Measurements from ENCODE around the gene RASGRF2. TPM values are rescaled to one million over a fixed set of nuclear protein-coding genes. Genes with fewer than 3 reads are reported as not detected.

The RASGRF2 gene
- polyA plus RNA-seq, 4 donors, result 0.54 to 3.0 (median 1.5) TPM

DNA sequence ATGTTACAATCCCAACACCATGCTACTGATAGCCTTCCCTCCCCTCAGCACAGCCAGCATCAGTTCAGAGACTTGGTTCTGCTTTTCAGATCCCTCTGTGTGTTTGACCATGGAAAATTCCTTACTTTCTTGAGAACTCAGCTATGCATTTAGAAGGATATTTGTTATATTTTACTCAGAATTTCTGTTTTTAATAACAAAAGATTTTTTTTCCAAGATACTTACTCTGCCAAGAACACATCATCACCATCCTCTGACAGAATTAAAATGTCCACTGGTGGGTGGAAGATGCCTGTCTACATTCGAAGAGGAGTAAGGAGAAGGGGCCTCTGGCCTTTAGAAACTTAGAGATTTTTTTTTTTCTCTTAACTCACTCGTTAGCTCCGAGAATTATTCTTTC lies 216.9 kb downstream of the RASGRF2 start:
- FAIRE-seq (no peak), DNase-seq (no peak)
- H3K27ac ChIP-seq (ENCODE audit: low read depth in 1 of 3, low read length in 2 of 3), result no peak overlapping the region
- WGBS, 3 donors, result 80 to 88% (median 83%) methylated on average over 3 of the region's 3 CpGs
- no peaks in the 10 kb centered on the region for H3K36me3 ChIP-seq (ENCODE audit: control insufficient read depth in 3 of 3, insufficient read depth in 2 of 3, low read depth in 1 of 3, low read length in 3 of 3)
- H3K4me1 ChIP-seq (ENCODE audit: control insufficient read depth in 3 of 3, insufficient read depth in 2 of 3, low read depth in 1 of 3, low read length in 2 of 3), result no peaks in the 10 kb centered on the region
- H3K4me3 ChIP-seq (ENCODE audit: low read depth in 1 of 3, low read length in 3 of 3), result no peak overlapping the region
- H3K9me3 ChIP-seq (ENCODE audit: control insufficient read depth in 2 of 2, insufficient read depth in 1 of 2, low read depth in 1 of 2, low read length in 1 of 2), result no peaks in the 10 kb centered on the region
- H3K27me3 ChIP-seq (ENCODE audit: control insufficient read depth in 3 of 3, insufficient read depth in 3 of 3, low read length in 3 of 3), result no peaks in the 10 kb centered on the region

DNA sequence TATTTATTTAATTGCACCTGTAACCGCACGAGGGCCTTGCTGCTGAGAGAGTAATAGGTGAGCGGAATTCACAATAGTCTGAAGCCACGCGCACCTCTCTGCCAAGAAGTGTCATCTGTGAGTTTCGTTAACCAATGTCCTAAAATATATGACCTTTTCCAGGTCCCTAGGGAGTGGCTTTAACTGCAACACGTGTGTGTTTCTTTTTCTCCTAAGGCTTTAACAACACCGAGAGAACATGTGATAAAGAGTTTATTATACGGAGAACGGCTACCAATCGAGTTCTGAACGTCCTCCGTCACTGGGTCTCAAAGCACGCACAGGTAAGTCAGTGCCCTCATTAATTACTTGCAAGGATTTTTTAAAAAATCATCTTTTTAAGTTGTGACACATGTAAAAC lies 219.8 kb downstream of the RASGRF2 start:
- DNase-seq, result no peak
- 85 to 88% (median 88%) methylated on average over 14 of the region's 14 CpGs for WGBS, 3 donors
- Histone ChIP-seq H3K27me3 (ENCODE audit: control insufficient read depth in 3 of 3, insufficient read depth in 3 of 3, low read length in 3 of 3) (no peaks in the 10 kb centered on the region), H3K4me1 (ENCODE audit: control insufficient read depth in 3 of 3, insufficient read depth in 2 of 3, low read depth in 1 of 3, low read length in 2 of 3) (no peaks in the 10 kb centered on the region), H3K9me3 (ENCODE audit: control insufficient read depth in 2 of 2, insufficient read depth in 1 of 2, low read depth in 1 of 2, low read length in 1 of 2) (no peaks in the 10 kb centered on the region), H3K36me3 (ENCODE audit: control insufficient read depth in 3 of 3, insufficient read depth in 2 of 3, low read depth in 1 of 3, low read length in 3 of 3) (no peaks in the 10 kb centered on the region), H3K27ac (ENCODE audit: low read depth in 1 of 3, low read length in 2 of 3) (no peak overlapping the region), H3K4me3 (ENCODE audit: low read depth in 1 of 3, low read length in 3 of 3) (no peak overlapping the region)
- FAIRE-seq, result no peak

DNA sequence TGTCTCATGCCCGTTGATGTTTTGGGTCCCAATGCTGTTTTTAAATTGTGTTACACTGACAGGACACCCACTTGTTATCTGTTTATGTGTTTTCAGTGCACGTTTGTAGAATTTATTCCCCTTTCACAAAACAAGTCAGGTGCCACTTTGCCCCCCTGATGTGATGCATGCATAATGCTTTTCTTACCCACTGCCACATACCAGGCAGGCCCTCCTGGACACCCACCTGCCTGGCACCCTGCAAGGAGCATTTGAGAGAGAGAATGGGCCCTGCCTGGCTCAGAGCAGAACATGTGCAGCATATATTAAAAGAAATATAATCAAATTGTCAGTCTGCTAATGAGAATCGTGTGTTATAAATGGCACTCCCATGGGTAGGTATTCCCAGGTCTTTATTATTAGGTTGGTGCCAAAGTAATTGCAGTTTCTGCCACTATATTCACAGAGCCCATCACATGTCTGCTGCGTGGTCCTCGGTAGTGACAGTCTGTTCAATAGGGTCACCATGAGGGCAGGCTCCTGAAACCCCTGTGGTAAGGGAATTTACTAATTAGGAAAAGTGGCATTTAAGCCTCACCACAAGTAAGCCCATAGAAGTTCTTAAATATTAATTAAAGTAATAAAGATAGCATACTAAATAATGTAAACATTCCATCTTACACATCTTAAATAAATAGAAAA lies 220.8 kb downstream of the RASGRF2 start:
- DNase-seq (no peak), FAIRE-seq (no peak)
- Histone ChIP-seq H3K4me3 (ENCODE audit: low read depth in 1 of 3, low read length in 3 of 3) (no peak overlapping the region), H3K4me1 (ENCODE audit: control insufficient read depth in 3 of 3, insufficient read depth in 2 of 3, low read depth in 1 of 3, low read length in 2 of 3) (no peaks in the 10 kb centered on the region), H3K27me3 (ENCODE audit: control insufficient read depth in 3 of 3, insufficient read depth in 3 of 3, low read length in 3 of 3) (no peaks in the 10 kb centered on the region), H3K27ac (ENCODE audit: low read depth in 1 of 3, low read length in 2 of 3) (no peak overlapping the region), H3K36me3 (ENCODE audit: control insufficient read depth in 3 of 3, insufficient read depth in 2 of 3, low read depth in 1 of 3, low read length in 3 of 3) (no peaks in the 10 kb centered on the region), H3K9me3 (ENCODE audit: control insufficient read depth in 2 of 2, insufficient read depth in 1 of 2, low read depth in 1 of 2, low read length in 1 of 2) (no peaks in the 10 kb centered on the region)
- 78 to 79% (median 79%) methylated on average over 5 of the region's 5 CpGs for WGBS, 3 donors

DNA sequence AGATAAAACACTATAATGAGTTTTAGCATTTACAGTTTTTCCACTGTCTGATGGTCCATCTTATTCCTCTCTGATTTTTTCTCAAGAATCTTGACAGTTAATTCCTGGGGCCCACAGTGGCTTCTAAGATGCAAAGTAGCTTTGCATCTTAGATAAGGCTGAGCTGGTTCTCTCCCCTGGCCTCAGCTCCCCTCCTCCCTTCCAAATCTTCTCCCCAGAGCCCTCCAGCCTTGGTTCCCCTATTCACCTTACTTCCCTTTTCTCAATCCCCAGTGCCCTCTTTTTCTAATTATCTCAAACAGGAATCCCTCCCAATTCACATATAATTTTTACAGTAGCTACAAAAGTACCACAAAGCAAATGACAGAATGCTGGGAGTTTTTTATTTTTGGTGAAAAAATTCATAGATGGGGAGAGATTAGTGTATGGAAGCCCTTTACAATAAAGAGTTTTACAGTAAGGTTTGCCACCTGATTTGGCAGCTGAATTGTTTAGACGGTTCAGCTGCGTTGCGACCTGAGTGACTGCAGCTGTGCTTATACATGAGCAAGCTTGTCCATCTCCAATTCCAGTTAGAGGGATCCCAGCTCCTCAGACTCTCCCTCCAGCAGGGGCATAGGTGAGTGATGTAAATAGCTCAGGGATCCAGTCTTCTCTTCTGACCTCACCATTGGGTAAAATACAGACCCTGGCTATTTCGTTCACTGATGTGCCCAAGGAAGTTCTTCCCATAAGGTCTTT lies 221.6 kb downstream of the RASGRF2 start:
- no peak overlapping the region for H3K27ac ChIP-seq (ENCODE audit: low read depth in 1 of 3, low read length in 2 of 3)
- no peaks in the 10 kb centered on the region for H3K36me3 ChIP-seq (ENCODE audit: control insufficient read depth in 3 of 3, insufficient read depth in 2 of 3, low read depth in 1 of 3, low read length in 3 of 3)
- FAIRE-seq (no peak), DNase-seq (no peak)
- 71 to 91% (median 90%) methylated on average over 4 of the region's 4 CpGs for WGBS, 3 donors
- H3K9me3 ChIP-seq (ENCODE audit: control insufficient read depth in 2 of 2, insufficient read depth in 1 of 2, low read depth in 1 of 2, low read length in 1 of 2), result no peaks in the 10 kb centered on the region
- no peaks in the 10 kb centered on the region for H3K4me1 ChIP-seq (ENCODE audit: control insufficient read depth in 3 of 3, insufficient read depth in 2 of 3, low read depth in 1 of 3, low read length in 2 of 3)
- no peaks in the 10 kb centered on the region for H3K27me3 ChIP-seq (ENCODE audit: control insufficient read depth in 3 of 3, insufficient read depth in 3 of 3, low read length in 3 of 3)
- H3K4me3 ChIP-seq (ENCODE audit: low read depth in 1 of 3, low read length in 3 of 3), result no peak overlapping the region

DNA sequence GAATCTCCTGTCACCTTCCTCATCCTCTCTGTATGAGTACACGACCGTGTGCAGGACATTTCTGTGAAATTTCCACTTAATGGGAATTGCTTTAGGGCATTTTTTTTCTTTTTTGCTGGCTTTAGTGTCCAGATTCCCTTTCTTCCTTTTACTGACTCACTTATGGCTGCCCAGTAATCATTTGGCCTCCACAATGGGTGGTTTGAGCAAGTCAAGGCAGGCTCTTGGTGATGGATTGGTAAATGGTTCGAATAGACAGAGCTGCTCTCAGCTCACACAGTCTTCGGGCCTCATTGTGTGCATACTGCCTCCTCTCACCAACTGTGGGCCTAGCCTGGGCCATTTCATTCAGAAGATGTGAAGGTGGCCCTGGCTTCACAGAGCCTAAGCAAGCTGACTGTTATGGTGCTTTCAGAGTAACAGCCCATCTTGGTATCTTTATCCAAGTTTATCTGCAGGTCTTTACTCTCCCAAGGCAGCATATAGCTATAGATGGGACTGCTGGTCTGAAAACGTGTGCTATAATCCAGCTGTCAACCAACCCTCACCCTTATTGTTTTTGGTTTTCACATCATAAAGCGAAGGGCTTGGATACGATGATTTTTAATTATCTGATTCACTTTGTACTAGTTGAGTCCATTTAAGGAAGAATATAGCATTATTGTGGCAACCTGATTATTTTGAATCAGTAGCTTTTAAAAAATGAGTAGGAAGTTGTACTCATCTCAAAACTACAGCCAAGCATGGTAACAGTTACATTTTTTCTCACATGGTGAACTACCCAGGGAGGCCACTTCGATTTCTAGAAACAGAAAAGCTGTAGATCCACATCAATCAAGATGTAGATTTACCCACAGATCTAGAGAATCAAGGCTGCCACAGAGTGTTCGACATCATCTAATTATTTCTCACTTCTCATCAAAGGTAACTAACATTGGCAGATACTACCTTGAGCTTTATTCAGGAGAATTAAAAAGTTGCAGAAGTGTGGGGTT lies 222.5 kb downstream of the RASGRF2 start:
- 81 to 89% (median 87%) methylated on average over 9 of the region's 9 CpGs for WGBS, 3 donors

DNA sequence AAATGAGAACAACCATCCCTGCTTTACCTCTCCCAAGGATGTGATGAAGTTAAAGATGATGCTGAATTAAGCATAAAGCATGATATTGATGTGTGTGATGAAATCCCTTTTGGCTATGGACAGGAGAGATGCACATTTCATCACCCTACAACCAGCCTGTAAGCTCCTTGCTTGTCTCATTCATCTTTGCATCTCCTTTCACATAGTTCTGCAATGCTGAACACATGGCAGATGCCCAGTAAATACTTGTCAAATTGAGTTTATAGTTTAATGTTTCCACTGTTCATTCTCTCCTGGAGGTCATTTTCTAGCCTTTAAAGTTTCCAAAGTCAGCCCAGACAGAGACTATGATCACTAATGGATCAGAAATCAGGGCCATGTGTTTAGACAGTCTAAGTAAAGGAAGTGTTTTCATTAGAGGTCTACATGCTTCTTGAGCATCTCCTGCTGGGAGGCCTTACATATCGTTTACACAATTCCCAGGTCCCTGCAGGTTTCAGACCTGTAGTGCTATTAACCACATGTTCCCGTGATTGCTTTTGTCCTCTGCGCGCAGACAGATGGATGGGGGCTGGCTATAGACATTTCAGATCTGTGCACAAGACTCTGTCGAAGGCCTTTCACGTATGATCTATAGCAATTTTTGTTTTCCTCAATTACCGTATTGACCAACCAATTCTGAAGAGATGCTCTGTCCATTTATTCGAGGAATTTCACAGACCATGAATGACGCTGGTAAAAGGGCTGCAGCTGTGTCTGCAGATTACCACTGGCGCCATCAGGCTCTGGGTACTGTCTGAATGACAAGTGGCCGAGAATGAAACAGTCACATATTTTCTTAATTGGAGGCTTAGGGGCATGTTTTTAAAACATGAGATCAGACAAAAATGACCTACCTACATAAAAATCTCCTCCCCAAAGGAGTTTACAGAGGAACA lies 223.9 kb downstream of the RASGRF2 start:
- no peak for FAIRE-seq
- Histone ChIP-seq H3K4me3 (ENCODE audit: low read depth in 1 of 3, low read length in 3 of 3) (no peak overlapping the region), H3K4me1 (ENCODE audit: control insufficient read depth in 3 of 3, insufficient read depth in 2 of 3, low read depth in 1 of 3, low read length in 2 of 3) (no peaks in the 10 kb centered on the region), H3K27me3 (ENCODE audit: control insufficient read depth in 3 of 3, insufficient read depth in 3 of 3, low read length in 3 of 3) (no peaks in the 10 kb centered on the region), H3K36me3 (ENCODE audit: control insufficient read depth in 3 of 3, insufficient read depth in 2 of 3, low read depth in 1 of 3, low read length in 3 of 3) (no peaks in the 10 kb centered on the region), H3K9me3 (ENCODE audit: control insufficient read depth in 2 of 2, insufficient read depth in 1 of 2, low read depth in 1 of 2, low read length in 1 of 2) (no peaks in the 10 kb centered on the region), H3K27ac (ENCODE audit: low read depth in 1 of 3, low read length in 2 of 3) (no peak overlapping the region)
- WGBS, 3 donors, result 81 to 93% (median 93%) methylated on average over 11 of the region's 11 CpGs
- DNase-seq, result no peak

More for the DNA sequence above, 222.5 kb downstream of the RASGRF2 start:
- H3K9me3 ChIP-seq (ENCODE audit: control insufficient read depth in 2 of 2, insufficient read depth in 1 of 2, low read depth in 1 of 2, low read length in 1 of 2), result no peaks in the 10 kb centered on the region
- no peak overlapping the region for H3K4me3 ChIP-seq (ENCODE audit: low read depth in 1 of 3, low read length in 3 of 3)
- no peaks in the 10 kb centered on the region for H3K27me3 ChIP-seq (ENCODE audit: control insufficient read depth in 3 of 3, insufficient read depth in 3 of 3, low read length in 3 of 3)
- H3K4me1 ChIP-seq (ENCODE audit: control insufficient read depth in 3 of 3, insufficient read depth in 2 of 3, low read depth in 1 of 3, low read length in 2 of 3), result no peaks in the 10 kb centered on the region
- no peak overlapping the region for H3K27ac ChIP-seq (ENCODE audit: low read depth in 1 of 3, low read length in 2 of 3)
- FAIRE-seq, result no peak
- DNase-seq, result no peak
- no peaks in the 10 kb centered on the region for H3K36me3 ChIP-seq (ENCODE audit: control insufficient read depth in 3 of 3, insufficient read depth in 2 of 3, low read depth in 1 of 3, low read length in 3 of 3)

DNA sequence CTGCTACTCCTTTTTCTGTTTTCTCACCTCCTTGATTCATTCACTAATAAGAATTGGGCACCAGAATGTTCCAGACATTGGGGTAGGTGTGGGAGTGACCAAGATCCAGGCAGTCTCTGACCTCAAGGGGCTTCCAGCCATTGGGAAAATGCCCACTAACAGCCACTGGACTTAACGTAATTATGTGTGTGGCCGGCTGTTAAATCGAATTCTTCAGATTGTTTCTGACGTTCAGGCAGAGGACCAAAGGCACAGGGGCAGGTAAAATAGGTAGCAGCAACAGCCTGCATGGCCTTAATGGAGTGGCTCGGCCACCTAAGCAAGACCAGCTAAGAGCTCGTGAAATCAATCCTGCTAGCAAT lies 224.6 kb downstream of the RASGRF2 start:
- Histone ChIP-seq H3K27me3 (ENCODE audit: control insufficient read depth in 3 of 3, insufficient read depth in 3 of 3, low read length in 3 of 3) (no peaks in the 10 kb centered on the region), H3K4me1 (ENCODE audit: control insufficient read depth in 3 of 3, insufficient read depth in 2 of 3, low read depth in 1 of 3, low read length in 2 of 3) (no peaks in the 10 kb centered on the region), H3K27ac (ENCODE audit: low read depth in 1 of 3, low read length in 2 of 3) (no peak overlapping the region), H3K9me3 (ENCODE audit: control insufficient read depth in 2 of 2, insufficient read depth in 1 of 2, low read depth in 1 of 2, low read length in 1 of 2) (no peaks in the 10 kb centered on the region), H3K36me3 (ENCODE audit: control insufficient read depth in 3 of 3, insufficient read depth in 2 of 3, low read depth in 1 of 3, low read length in 3 of 3) (no peaks in the 10 kb centered on the region), H3K4me3 (ENCODE audit: low read depth in 1 of 3, low read length in 3 of 3) (no peak overlapping the region)
- no peak for FAIRE-seq
- DNase-seq, result no peak
- 91 to 96% (median 94%) methylated on average over 6 of the region's 6 CpGs for WGBS, 3 donors

Measured in small intestine (tissue), 7 donors.